Fibroblast of lung (primary cell): ENCODE measurements around the gene YIF1A.

Source experiments
- CTCF ChIP-seq, 2 donors: IDR thresholded peaks in 1 of 2; conservative IDR thresholded peaks in 1 of 2; 1 replicate in 1 of 2; 2 replicates in 1 of 2; pipeline ENCODE4 v1.5.1; 2011 to 2012; ENCODE audit warnings: low read length in 2 of 2, control low read depth in 1 of 2, inconsistent platforms in 1 of 2, low read depth in 1 of 2, mild to moderate bottlenecking in 1 of 2
- EZH2 ChIP-seq: IDR thresholded peaks from 2 replicates; pipeline ENCODE4 v1.5.1; 2012; ENCODE audit warnings: low read length, control low read depth, mild to moderate bottlenecking; ENCODE audit errors: missing control alignments

GRCh38 chr11:66325263-66325671, 36.3 kb upstream of the YIF1A start:
- TF ChIP-seq CTCF (conservative IDR thresholded peaks at IDR 0.05 in 1 of 2, IDR thresholded peaks at IDR 0.05 in 1 of 2; ENCODE audit: low read depth in 1 of 2, low read length in 2 of 2) (no peak), EZH2 (no peak)
